Lung (tissue), 12 donors: ENCODE measurements around the gene MAP7. TPM values are rescaled to one million over a fixed set of nuclear protein-coding genes. Genes with fewer than 3 reads are reported as not detected.
"Not testable (repeated sequence)": the region's sequence is repeated elsewhere in the genome, so short reads cannot be mapped to it uniquely, and the experiment has no call there.

Experiments used
- ATAC-seq: fragments of 200-7000 bp; cut with Tn5 transposase; one replicate; pipeline ENCODE4 v1.9.1; 2020; ENCODE audit warnings: moderate number of reproducible peaks; ENCODE audit not compliant: insufficient read depth, low FRiP score
- DNase-seq, 3 donors: peaks; one replicate each; pipeline ENCODE4 v3.0.0-alpha.2; 2013 to 2017
- H3K27ac ChIP-seq, 2 donors: one replicate each; pipeline ENCODE4 v1.5.1; 2013; ENCODE audit warnings: mild to moderate bottlenecking in 2 of 2, moderate library complexity in 2 of 2, control low read depth in 1 of 2, inconsistent platforms in 1 of 2, low read depth in 1 of 2, low read length in 1 of 2
- H3K27me3 ChIP-seq, 3 donors: one replicate each; pipeline ENCODE4 v1.5.1; 2013; ENCODE audit warnings: low read length in 2 of 3; ENCODE audit not compliant: control insufficient read depth in 3 of 3, insufficient read depth in 3 of 3
- H3K36me3 ChIP-seq, 4 donors: one replicate each; pipeline ENCODE4 v1.5.1; 2013; ENCODE audit warnings: low read length in 4 of 4, mild to moderate bottlenecking in 1 of 4, moderate library complexity in 1 of 4; ENCODE audit not compliant: control insufficient read depth in 4 of 4, insufficient read depth in 4 of 4
- H3K4me1 ChIP-seq, 5 donors: one replicate each; pipeline ENCODE4 v1.5.1; 2013; ENCODE audit warnings: low read length in 5 of 5, mild to moderate bottlenecking in 2 of 5, moderate library complexity in 1 of 5; ENCODE audit not compliant: control insufficient read depth in 5 of 5, insufficient read depth in 5 of 5
- H3K4me3 ChIP-seq: one replicate; pipeline ENCODE4 v1.5.1; 2013; ENCODE audit warnings: mild to moderate bottlenecking, control low read depth, moderate library complexity
- H3K9ac ChIP-seq, 2 donors: one replicate each; pipeline ENCODE4 v1.5.1; 2013; ENCODE audit warnings: low read length in 2 of 2, control low read depth in 1 of 2; ENCODE audit not compliant: insufficient read depth in 1 of 2
- H3K9me3 ChIP-seq, 4 donors: one replicate each; pipeline ENCODE4 v1.5.1; 2013; ENCODE audit warnings: low read length in 3 of 4, mild to moderate bottlenecking in 1 of 4, moderate library complexity in 1 of 4; ENCODE audit not compliant: control insufficient read depth in 4 of 4, insufficient read depth in 3 of 4
- WGBS, 2 donors: extraction: QIAGEN DNeasy Blood & Tissue Kit; methylation state at CpG; one replicate each; pipeline ENCODE4 v1.1.7; 2013; 5-methylcytosine and 5-hydroxymethylcytosine counted together
- polyA plus RNA-seq, 2 donors: library from polyadenylated mRNA; stranded (reverse); fragments of 200-250 nt; gene quantifications; one replicate each; pipeline ENCODE4 v1.2.1, GENCODE V29; 2013
- total RNA-seq, 2 donors: library from RNA; depleted of rRNA in 1 of 2; stranded (reverse); fragments of >200 nt in 1 of 2; gene quantifications; one replicate each; pipeline ENCODE4 v1.2.1, GENCODE V29; 2014 to 2021
- TF ChIP-seq, protein P1 (sequence below): IDR thresholded peaks from 2 replicates; pipeline ENCODE4 v1.5.1; 2012; ENCODE audit warnings: mild to moderate bottlenecking; ENCODE audit errors: control extremely low read depth, extremely low read depth
- donor health status: control.
- donor health status: control.
- donor health status: Bipolar disorder and iron deficiency.
- donor health status: healthy.
- donor health status: DM: yes; HTN: yes; CAD: no.

The MAP7 gene
- total and polyA plus RNA-seq, 4 donors: 8.4 to 23.4 (median 12.3) TPM

DNA sequence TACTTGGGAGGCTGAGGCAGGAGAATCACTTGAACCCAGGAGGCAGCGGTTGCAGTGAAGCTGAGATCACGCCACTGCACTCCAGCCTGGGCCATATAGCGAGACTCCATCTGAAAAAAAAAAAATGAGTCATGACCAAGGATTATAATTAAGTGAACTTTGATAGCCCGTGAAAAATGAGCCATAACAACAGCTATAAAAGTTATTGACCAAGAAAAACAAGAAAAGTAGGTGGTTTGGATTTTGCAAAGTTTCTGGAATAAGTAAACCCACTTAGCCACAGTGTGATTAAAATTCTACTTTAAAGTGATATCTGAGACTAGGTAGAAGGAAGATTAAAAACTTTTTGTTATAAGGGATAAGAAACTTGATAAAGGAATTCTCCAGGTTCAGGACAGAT, 234.6 kb downstream of the MAP7 start:
- Histone ChIP-seq H3K36me3 (no peaks in the 10 kb centered on the region), H3K9ac (no peak overlapping the region), H3K9me3 (no peaks in the 10 kb centered on the region), H3K27ac (no peak overlapping the region), H3K27me3 (no peaks in the 10 kb centered on the region), H3K4me3 (no peak overlapping the region), H3K4me1 (no peaks in the 10 kb centered on the region)
- 92 to 98% methylated on average over 4 of the region's 4 CpGs for WGBS, 2 donors
- TF ChIP-seq, protein P1, sequence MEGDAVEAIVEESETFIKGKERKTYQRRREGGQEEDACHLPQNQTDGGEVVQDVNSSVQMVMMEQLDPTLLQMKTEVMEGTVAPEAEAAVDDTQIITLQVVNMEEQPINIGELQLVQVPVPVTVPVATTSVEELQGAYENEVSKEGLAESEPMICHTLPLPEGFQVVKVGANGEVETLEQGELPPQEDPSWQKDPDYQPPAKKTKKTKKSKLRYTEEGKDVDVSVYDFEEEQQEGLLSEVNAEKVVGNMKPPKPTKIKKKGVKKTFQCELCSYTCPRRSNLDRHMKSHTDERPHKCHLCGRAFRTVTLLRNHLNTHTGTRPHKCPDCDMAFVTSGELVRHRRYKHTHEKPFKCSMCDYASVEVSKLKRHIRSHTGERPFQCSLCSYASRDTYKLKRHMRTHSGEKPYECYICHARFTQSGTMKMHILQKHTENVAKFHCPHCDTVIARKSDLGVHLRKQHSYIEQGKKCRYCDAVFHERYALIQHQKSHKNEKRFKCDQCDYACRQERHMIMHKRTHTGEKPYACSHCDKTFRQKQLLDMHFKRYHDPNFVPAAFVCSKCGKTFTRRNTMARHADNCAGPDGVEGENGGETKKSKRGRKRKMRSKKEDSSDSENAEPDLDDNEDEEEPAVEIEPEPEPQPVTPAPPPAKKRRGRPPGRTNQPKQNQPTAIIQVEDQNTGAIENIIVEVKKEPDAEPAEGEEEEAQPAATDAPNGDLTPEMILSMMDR: no peak
- ATAC-seq (no peak), DNase-seq (no peak)

DNA sequence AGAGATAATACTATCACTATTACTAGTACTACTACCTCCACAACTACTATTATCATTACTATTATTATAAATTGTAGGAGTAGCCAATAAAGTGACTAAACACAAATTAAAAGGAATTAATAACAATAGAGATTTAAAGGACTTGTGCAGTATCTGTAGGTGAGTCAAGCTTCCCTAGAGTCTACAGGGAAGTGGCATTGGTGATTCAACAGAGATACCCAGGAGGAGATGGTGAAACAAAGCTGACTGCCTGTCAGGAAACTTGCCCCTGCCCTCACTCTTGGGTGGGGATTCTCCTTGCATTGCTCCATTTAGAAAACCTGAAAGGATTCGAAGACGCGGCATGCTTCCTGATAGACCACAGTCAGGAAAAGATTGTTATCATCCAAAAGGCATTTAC, 237.2 kb downstream of the MAP7 start:
- DNase-seq (no peak), ATAC-seq (no peak)
- H3K27me3 ChIP-seq: no peaks in the 10 kb centered on the region
- H3K4me3 ChIP-seq: no peak overlapping the region
- no peaks in the 10 kb centered on the region for H3K9me3 ChIP-seq
- no peak overlapping the region for H3K9ac ChIP-seq
- H3K27ac ChIP-seq: no peak overlapping the region
- no peaks in the 10 kb centered on the region for H3K36me3 ChIP-seq
- 74 to 87% methylated on average over 3 of the region's 3 CpGs for WGBS, 2 donors
- TF ChIP-seq, protein P1: no peak
- no peaks in the 10 kb centered on the region for H3K4me1 ChIP-seq

DNA sequence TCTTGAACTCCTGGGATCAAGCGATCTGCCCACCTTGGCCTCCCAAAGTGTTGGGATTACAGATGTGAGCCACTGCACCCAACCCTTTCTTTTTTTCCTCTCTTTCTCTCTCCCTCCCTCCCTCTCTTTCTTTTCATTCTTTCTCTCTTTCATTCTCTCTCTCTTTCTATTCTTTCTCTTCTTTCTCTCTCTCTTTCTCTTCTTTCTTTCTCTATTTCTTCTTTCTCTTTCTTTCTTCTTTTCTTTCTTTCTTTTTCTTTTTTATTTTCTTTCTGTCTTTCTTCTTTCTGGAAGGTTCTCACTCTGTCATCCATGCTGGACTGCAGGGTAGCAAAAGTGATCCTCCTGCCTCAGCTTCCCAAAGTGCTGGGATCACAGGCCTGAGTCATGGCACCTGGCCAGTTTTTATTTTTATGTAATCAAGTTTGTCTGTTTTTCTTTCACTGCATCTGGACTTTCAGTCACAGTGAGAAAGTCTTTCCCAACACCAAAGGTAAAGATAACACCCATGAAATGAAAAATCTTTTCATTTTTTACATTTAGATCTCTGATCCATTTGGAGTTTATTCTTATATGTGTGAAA, 240.4 kb downstream of the MAP7 start:
- no peak overlapping the region for H3K27ac ChIP-seq
- H3K9me3 ChIP-seq: no peaks in the 10 kb centered on the region
- TF ChIP-seq, protein P1: no peak
- ATAC-seq: no peak
- no peak overlapping the region for H3K4me3 ChIP-seq
- H3K9ac ChIP-seq: no peak overlapping the region
- H3K27me3 ChIP-seq: no peaks in the 10 kb centered on the region
- no peak for DNase-seq
- H3K4me1 ChIP-seq: no peaks in the 10 kb centered on the region
- H3K36me3 ChIP-seq: no peaks in the 10 kb centered on the region
- WGBS, 2 donors: 93 to 98% methylated on average over 1 of the region's 1 CpG

DNA sequence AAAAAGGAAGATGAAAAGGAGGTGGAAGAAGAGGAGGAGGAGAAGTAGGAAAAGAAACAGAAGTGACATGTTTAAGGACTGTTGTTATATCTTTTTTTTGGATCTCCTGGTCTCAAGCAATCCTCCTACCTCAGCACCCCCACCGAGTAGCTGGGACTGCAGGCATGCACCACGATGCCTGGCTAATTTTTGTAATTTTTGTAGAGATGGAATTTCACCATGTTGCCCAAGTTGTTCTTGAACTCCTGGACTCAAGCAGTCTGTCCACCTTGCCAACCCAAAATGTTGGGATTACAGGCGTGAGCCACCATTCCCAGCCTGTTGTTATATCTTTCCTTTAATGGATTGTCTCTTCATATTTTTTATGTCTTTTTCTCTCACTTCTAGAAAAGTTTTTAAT, 241.1 kb downstream of the MAP7 start:
- Histone ChIP-seq H3K27me3 (no peaks in the 10 kb centered on the region), H3K4me3 (no peak overlapping the region), H3K9ac (no peak overlapping the region), H3K9me3 (no peaks in the 10 kb centered on the region), H3K4me1 (no peaks in the 10 kb centered on the region), H3K27ac (no peak overlapping the region), H3K36me3 (no peaks in the 10 kb centered on the region)
- ATAC-seq: no peak
- DNase-seq: no peak
- WGBS, 2 donors: 87 to 94% methylated on average over 3 of the region's 3 CpGs
- TF ChIP-seq, protein P1: no peak

DNA sequence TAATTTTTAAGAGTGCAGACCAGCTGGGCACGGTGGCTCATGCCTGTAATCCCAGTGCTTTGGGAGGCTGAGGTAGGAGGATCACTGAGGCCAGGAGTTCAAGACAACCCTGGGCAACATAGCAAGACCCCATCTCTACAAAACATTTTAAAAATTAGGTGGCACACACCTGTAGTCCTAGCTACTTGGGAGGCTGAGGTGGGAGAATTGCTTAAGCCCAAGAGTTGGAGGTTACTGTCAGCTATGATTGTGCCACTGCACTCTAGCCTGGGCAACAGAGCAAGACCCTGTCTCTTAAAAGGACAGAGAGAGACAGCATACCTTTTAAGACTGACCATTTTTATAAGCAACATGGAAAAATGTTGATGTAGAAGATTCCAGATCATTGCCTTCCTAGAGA, 241.8 kb downstream of the MAP7 start:
- not testable (repeated sequence) for DNase-seq

More for the DNA sequence above, 241.8 kb downstream of the MAP7 start:
- not testable (repeated sequence) for H3K4me1 ChIP-seq, H3K9me3 ChIP-seq, H3K36me3 ChIP-seq, ATAC-seq, H3K9ac ChIP-seq, H3K27ac ChIP-seq, H3K4me3 ChIP-seq, H3K27me3 ChIP-seq
- 91 to 96% methylated on average over 1 of the region's 1 CpG for WGBS, 2 donors
